Hepatic stellate cell (primary cell): ENCODE measurements around the gene PTGR3.

Source experiments
- DNase-seq: peaks from one replicate; pipeline ENCODE4 v3.0.0; 2011; ENCODE audit warnings: low spot score

The PTGR3 gene

DNA sequence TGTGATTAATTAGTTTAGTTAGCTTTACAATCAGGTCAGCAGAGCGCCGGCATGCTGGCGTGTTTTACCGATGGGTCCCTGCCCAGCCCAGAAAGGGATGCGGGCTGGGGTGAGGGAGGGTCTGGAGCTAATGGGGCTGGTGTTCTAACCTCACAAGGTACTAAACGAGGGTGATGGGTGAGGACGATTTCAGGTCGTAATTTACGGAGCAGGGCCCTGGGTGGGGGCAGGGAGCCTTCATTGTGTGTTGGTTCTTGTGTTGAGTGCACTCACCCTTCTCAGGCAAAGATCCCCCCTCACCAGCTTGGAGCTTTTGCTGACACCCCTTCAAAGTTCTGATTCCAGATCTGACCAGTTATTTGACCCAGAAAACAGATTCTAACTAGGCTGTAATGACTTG is 39.5 kb downstream of the PTGR3 start:
- no peak for DNase-seq

GRCh38 chr18:75168619-75169018 is 40.3 kb downstream of the PTGR3 start:
- DNase-seq = no peak

GRCh38 chr18:75167759-75168618 is 41.0 kb downstream of the PTGR3 start:
- DNase-seq = no peak

DNA sequence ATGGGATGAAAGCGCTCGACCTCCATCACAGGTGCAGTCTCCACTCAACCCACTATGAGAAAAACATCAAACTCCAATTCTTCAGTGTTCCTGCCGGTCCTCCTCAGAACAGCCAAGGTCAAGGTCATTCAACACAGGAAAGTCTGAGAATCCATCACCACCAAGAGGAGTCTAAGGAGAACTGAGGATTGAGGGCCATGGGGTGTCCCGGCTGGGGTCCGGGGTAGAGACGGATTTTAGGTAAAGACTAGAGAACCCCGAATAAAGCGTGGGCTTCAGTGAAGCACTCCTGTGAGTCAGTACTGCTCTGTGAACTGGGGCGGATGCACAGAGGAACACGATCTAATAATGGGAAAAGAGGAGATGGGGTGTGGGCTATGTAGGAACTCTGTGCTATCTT is 41.8 kb downstream of the PTGR3 start:
- DNase-seq = no peak

GRCh38 chr18:75165926-75166325 is 43.0 kb downstream of the PTGR3 start:
- DNase-seq = no peak

GRCh38 chr18:75164479-75164878 is 44.5 kb downstream of the PTGR3 start:
- no peak for DNase-seq

GRCh38 chr18:75163736-75164135 is 45.2 kb downstream of the PTGR3 start:
- no peak for DNase-seq

DNA sequence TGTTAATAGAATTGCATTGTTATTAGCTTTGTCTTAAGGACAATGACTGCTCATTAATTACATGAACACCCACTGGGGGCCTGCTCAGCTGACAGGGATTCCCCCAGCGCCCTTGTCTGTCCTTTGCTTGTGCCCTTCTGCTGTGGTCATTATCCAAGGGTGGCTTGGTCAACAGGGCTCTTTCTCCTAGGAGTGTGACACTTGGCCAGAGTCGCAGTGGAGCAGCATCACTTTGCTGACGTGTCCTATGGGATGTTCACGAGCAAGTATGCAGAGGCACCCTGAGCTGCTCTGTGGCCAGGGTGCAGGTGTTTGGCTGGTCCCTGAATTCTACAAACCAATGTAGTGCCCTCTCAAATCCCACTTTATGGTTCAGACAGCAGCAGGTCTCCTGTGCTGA is 46.0 kb downstream of the PTGR3 start:
- DNase-seq = no peak

GRCh38 chr18:75162467-75162866 is 46.5 kb downstream of the PTGR3 start:
- no peak for DNase-seq

- DNase-seq = peak; percentile 71
Observed at GRCh38 chr18:75161256-75162028, 47.5 kb downstream of the PTGR3 start.

DNA sequence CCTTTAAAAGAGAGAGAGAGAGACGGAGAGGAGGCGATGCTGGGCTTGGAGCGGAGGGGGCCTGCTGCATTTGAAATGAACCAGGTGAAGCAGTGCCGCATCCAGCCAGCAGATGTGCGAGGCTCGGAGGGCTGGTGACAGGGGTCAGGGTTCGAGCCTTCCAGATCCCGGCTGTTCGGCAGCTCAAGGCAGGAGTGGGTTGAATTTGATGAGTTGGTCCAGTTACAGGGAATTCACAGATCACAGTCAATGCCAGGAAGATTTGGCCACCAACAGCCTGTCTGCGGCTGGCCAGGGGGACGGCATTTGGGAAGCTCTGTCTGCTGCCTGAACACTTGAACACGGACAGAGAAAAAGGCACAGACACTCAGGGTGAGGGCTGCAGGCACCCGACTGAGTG is 48.6 kb downstream of the PTGR3 start:
- DNase-seq = no peak

- DNase-seq = no peak
Observed at GRCh38 chr18:75159646-75160356, 49.1 kb downstream of the PTGR3 start.

GRCh38 chr18:75159238-75159518 is 49.8 kb downstream of the PTGR3 start:
- DNase-seq = no peak
